ENCODE results near the gene ERN1.

ERN1 gene

DNA sequence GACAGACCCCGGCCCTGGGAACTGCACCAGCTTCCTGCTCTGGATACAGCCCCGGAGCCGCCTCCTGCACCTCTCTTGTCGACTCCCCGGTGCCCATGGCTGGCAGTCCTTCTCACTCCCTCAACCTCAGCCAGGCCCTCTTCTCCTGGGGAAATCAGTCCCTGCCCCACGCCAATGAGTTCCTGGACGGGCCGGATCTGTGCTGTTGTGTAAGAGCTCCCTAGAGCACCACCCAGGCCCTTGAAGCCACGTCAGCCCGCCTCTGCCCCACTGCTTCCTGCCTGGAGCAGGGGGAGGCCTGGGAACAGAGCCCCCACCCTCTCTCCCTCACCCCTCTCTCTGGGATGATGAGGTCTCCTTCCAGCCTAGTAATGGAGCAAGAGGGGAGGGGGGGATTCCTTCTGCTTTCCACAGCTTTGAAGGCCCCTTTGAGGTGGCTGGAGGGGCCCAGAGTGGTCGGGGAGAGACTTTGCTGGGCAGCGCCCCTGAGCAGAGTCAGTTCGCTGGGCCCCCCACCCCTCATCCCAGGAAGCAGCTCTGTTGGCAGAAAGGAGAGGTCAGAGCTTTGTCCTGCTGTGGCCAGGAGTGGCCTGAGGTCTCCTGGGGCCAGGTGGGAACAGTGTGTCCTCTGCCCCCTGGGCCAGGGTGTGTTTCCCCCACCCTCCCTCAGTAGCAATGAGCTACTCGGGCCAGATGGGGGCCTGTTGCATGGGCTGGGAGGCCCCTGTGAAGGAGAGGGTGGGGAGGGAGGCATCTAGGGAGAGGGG lies 128.0 kb downstream of the ERN1 start:
- no peak for DNase-seq

DNA sequence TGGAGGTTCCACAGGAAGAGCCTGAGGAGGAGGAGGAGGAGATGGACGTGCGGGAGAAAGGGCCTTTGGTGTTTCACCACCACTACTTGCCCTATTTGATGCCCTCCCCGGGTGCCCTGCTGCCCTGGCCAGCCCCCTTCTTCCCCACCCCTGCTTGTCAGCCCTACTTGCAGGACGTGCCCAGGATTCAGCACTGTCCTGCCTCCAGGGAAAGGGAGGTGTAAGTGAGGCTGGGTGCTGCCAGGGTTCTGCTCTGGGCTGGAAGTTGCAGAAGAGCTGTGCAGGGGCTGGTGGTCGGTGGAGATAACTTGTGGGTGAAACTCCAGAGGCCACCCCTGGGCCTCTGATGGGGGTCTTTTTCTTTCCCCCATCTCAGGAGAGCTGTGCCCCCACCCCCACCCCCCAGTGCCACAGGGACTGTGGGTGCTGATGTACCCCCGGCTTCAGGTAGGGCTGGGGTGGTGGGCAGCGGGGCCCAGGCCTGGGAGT lies 128.8 kb downstream of the ERN1 start:
- DNase-seq = no peak

GRCh38 chr17:63999680-64000531 lies 130.0 kb downstream of the ERN1 start:
- no peak for DNase-seq

DNA sequence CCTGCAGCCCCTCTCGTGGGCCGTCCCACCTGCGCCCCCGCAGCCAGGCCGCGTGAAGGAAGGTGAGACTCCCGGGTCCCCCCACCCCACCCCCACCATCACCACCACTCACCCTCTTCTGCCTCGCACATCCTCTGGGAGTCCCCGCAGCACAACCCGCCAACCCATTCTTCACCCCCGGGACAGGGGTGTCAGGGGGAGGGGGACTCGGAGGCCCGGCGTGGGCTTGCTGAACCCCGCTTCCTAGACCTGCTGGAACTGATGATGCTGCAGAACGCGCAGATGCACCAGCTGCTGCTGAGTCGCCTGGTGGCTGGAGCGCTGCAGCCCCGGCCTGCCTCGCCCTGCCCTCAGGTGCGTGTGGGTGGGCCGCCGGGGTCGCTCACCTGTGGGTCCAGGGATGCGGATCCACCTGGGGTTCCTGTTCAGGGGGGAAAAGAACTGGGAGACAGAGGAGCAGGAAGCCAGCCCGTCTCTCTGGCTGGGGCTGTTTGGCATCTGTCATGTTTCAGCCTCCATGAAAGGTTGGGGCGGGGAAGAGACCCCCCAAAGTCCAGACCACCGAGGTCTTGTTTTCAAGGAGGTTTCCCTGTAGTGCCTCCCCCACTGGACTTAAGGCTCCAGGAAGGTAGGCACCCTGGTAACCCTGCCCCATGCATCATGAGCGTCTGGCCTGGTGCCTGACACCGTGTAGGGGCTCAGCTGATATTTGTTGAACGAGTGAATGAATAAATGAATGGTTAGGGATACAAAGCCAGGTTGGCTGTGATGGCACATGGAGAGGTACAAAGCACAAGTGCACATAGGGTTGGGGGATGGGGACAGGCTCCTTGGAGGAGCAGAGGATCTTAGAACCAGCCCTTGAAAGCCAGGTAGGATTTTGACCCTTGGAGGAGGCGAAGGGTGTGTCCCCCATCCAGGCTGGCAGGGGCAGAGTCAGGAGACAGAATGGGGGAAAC lies 130.9 kb downstream of the ERN1 start:
- no peak for DNase-seq

GRCh38 chr17:63998050-63998720 lies 131.8 kb downstream of the ERN1 start, which contains the start of gene PRR29:
PRR29 (plus strand) TSS chr17:63998351; CDS start chr17:63998365, 14 bp downstream.
- DNase-seq = peak; percentile 48 to 53

DNA sequence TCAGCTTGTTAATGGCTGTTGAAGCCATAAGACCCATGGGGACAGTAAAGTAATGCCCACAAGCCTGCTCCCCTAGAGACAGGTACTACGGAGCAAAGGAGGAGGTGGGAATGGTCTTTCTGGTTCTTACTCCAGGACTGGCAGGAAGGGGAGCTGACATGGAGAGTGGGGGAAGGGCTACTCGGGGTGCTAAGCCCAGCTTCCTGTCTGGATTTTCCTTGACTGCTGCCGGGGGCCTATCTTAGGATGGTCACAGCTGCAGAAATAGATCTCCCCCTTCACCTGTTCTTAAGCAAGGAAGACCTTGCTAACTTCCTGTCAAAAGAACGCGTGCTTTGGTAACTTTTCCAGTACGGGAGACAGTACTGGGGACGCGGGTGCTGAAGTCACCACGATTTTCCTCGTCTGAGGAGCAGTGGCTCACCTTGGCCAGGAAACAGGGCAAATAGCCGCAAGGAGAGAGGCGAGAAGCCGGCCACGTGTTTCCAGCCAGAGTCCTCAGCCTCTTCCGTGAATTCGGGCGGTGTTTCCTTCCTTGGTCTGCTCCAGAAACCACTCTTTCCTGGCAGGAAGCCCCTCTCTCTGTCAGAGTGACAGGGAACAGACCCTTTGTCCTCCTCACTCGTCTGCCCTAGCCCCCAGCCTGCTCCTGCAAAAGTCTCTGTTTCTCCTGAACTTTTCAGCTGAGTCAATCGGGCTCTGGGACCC lies 132.4 kb downstream of the ERN1 start:
- no peak for DNase-seq

GRCh38 chr17:63996430-63997182 lies 133.3 kb downstream of the ERN1 start:
- no peak for DNase-seq

- no peak for DNase-seq
Measured at GRCh38 chr17:63995626-63996025, 134.3 kb downstream of the ERN1 start.

GRCh38 chr17:63993368-63993985 lies 136.5 kb downstream of the ERN1 start:
- DNase-seq = no peak

DNA sequence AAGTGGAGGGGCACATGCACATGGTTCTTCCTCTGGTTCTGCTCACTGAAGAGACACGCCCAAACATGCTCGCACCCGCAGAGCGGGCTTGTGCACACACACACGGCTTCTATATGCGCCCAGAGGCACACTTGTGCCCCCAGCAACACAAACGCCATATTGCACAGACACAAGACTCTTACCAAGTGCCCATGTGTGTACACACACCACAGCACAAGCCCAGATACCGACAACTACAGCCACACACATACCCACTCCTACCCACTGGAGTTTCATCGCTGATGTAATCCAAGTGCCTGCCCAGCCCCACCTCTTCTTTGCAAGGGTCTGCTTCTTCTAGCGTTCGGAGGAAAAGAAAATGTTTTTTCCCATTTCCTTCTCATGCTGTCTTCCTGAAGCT lies 138.3 kb downstream of the ERN1 start:
- no peak for DNase-seq

- no peak for DNase-seq
Measured at GRCh38 chr17:63989622-63990345, 140.2 kb downstream of the ERN1 start.
